GM23248 (cell line): ENCODE results near the gene OAS1.
"Not testable (repeated sequence)": the region's sequence is repeated elsewhere in the genome, so short reads cannot be mapped to it uniquely, and the experiment has no call there.

ENCODE experiments used
- EZH2 ChIP-seq: fragments of 200-600 bp; sonication (generic); IDR thresholded peaks from 2 replicates; pipeline ENCODE4 v1.6.1; 2018; ENCODE audit warnings: antibody characterized with exemption, mild to moderate bottlenecking; ENCODE audit not compliant: insufficient read depth, poor library complexity, severe bottlenecking
- EZH2phosphoT487 ChIP-seq: fragments of 200-600 bp; sonication (generic); IDR thresholded peaks from 2 replicates; pipeline ENCODE4 v1.6.1; 2018; ENCODE audit warnings: antibody characterized with exemption, moderate library complexity, mild to moderate bottlenecking, low read depth; ENCODE audit not compliant: insufficient read depth

DNA sequence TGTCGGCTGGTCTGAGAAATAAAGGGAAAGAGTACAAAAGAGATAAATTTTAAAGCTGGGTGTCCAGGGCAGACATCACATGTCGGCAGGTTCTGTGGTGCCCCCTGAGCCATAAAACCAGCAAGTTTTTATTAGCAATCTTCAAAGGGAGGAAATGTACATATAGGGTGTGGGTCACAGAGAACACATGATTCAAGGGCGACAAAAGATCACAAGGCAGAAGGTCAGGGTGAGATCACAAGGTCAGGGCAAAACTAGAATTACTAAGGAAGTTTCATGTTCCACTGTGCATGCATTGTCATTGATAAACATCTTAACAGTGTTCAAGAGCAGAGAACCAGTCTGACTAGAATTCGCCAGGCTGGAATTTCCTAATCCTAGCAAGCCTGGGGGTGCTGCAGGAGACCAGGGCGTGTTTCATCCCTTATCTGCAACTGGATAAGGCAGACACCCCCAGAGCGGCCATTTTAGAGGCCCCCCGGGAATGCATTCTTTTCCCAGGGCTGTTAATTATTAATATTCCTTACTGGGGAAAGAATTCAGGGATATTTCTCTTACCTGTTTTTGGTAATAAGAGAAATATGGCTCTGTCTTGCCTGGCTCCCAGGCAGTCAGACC, 19.8 kb downstream of the OAS1 start:
- TF ChIP-seq EZH2phosphoT487, EZH2: not testable (repeated sequence)
